Endothelial cell of umbilical vein (primary cell): Measurements from ENCODE around the gene TENT4A. TPM values are rescaled to one million over a fixed set of nuclear protein-coding genes. Genes with fewer than 3 reads are reported as not detected.

Experiments
- BruUV-seq: library from RNA; stranded (reverse); fragments of 400-500 nt; replicated peaks from 2 replicates; lab custom pipeline; 2021; lab: Mats Ljungman, UMichigan
- CTCF ChIA-PET: fragments of 300-600, 350-600 bp; sonication (Branson Sonifier 250); formaldehyde crosslinking; loops from one replicate; lab custom pipeline; 2021; ENCODE audit warnings: antibody characterized with exemption, inconsistent platforms; lab: Charles Lee
- POLR2A ChIA-PET: fragments of 300-600, 350-600 bp; sonication (Branson Sonifier 250); formaldehyde crosslinking; loops from one replicate; lab custom pipeline; 2021; ENCODE audit warnings: antibody characterized with exemption, inconsistent platforms; lab: Charles Lee
- DNase-seq: peaks from one replicate; pipeline ENCODE4 v3.0.0-alpha.2; 2011; ENCODE audit warnings: low read depth, low spot score
- FAIRE-seq: peaks from 2 replicates; lab custom pipeline; 2011; peaks lifted over from hg19 to GRCh38; lab: Jason Lieb, UNC
- H2AFZ ChIP-seq: 2 replicates; pipeline ENCODE4 v1.6.0; 2012; ENCODE audit warnings: low read depth, low read length, control low read depth, inconsistent platforms
- H3K27ac ChIP-seq: 2 replicates; pipeline ENCODE4 v1.5.1; 2011; ENCODE audit warnings: low read depth, mild to moderate bottlenecking, control low read depth, low read length, moderate library complexity; ENCODE audit not compliant: insufficient read depth
- H3K27me3 ChIP-seq, 2 experiments: 2 replicates each; pipeline versions ENCODE4 v1.6.0 to v1.6.1; 2011; ENCODE audit warnings: low read length in 2 of 2, mixed read lengths in 1 of 2; ENCODE audit not compliant: control insufficient read depth in 2 of 2, insufficient read depth in 2 of 2
- H3K36me3 ChIP-seq, 2 experiments: 2 replicates in 1 of 2; 3 replicates in 1 of 2; pipeline ENCODE4 v1.5.1; 2011; ENCODE audit warnings: low read length in 2 of 2, mild to moderate bottlenecking in 1 of 2, moderate library complexity in 1 of 2; ENCODE audit not compliant: control insufficient read depth in 2 of 2, insufficient read depth in 2 of 2; ENCODE audit errors: extremely low read depth in 1 of 2
- H3K4me1 ChIP-seq: 3 replicates; pipeline ENCODE4 v1.5.1; 2011; ENCODE audit warnings: mild to moderate bottlenecking, low read length; ENCODE audit not compliant: control insufficient read depth, insufficient read depth; ENCODE audit errors: extremely low read depth
- H3K4me2 ChIP-seq: 2 replicates; pipeline ENCODE4 v1.6.1; 2011; ENCODE audit warnings: low read length, control low read depth, mixed read lengths; ENCODE audit not compliant: insufficient read depth
- H3K4me3 ChIP-seq, 3 experiments: fragments of 200-600 bp in 1 of 3; sonication (generic), shearing (Covaris generic) in 1 of 3; replicated peaks in 1 of 3; 2 replicates each; pipeline ENCODE4 v1.5.1; 2011 to 2016; ENCODE audit warnings: control low read depth in 3 of 3, low read length in 3 of 3, mild to moderate bottlenecking in 2 of 3, inconsistent platforms in 1 of 3, low read depth in 1 of 3, moderate library complexity in 1 of 3; ENCODE audit not compliant: insufficient read depth in 1 of 3
- H3K79me2 ChIP-seq: 2 replicates; pipeline ENCODE4 v1.6.0; 2012; ENCODE audit warnings: low read length, inconsistent platforms; ENCODE audit not compliant: control insufficient read depth, insufficient read depth
- H3K9ac ChIP-seq: replicated peaks from 2 replicates; pipeline ENCODE3; 2011; ENCODE audit warnings: low read length, control low read depth; ENCODE audit not compliant: insufficient read depth; ENCODE audit errors: extremely low read depth
- H3K9me1 ChIP-seq: replicated peaks from 3 replicates; pipeline ENCODE4 v1.6.0; 2011; ENCODE audit warnings: mild to moderate bottlenecking, low read length; ENCODE audit not compliant: control insufficient read depth, insufficient read depth; ENCODE audit errors: extremely low read depth
- H3K9me3 ChIP-seq: replicated peaks from 2 replicates; pipeline ENCODE4 v1.5.1; 2012; ENCODE audit warnings: low read length, inconsistent platforms; ENCODE audit not compliant: control insufficient read depth, insufficient read depth
- H4K20me1 ChIP-seq: replicated peaks from 2 replicates; pipeline ENCODE3; 2011; ENCODE audit warnings: mild to moderate bottlenecking, low read length; ENCODE audit not compliant: control insufficient read depth, insufficient read depth; ENCODE audit errors: extremely low read depth
- CTCF ChIP-seq, 2 donors: IDR thresholded peaks; 1 replicate in 1 of 2; 2 replicates in 1 of 2; pipeline ENCODE4 v1.5.1; 2011; ENCODE audit warnings: low read length in 2 of 2, mild to moderate bottlenecking in 2 of 2, moderate library complexity in 2 of 2, control low read depth in 1 of 2, inconsistent platforms in 1 of 2, low read depth in 1 of 2; ENCODE audit not compliant: insufficient read depth in 1 of 2; ENCODE audit errors: extremely low read depth in 1 of 2
- EZH2 ChIP-seq: IDR thresholded peaks from 2 replicates; pipeline ENCODE4 v1.6.1; 2012; ENCODE audit warnings: borderline replicate concordance, low read depth, mild to moderate bottlenecking, moderate library complexity, low read length, inconsistent platforms; ENCODE audit not compliant: severe bottlenecking
- FOS ChIP-seq: IDR thresholded peaks from 2 replicates; pipeline ENCODE4 v1.6.1; 2011; ENCODE audit warnings: mild to moderate bottlenecking, low read length, moderate library complexity, borderline replicate concordance; ENCODE audit not compliant: insufficient read depth
- GATA2 ChIP-seq: IDR thresholded peaks from 2 replicates; pipeline ENCODE4 v1.7.0; 2011; ENCODE audit warnings: low read depth, mild to moderate bottlenecking, moderate library complexity, mixed read lengths, low read length; ENCODE audit not compliant: insufficient read length, insufficient read depth
- JUN ChIP-seq: IDR thresholded peaks from 2 replicates; pipeline ENCODE4 v1.6.1; 2011; ENCODE audit warnings: borderline replicate concordance, low read depth; ENCODE audit not compliant: insufficient read length, insufficient read depth
- MYC ChIP-seq: IDR thresholded peaks from one replicate; pipeline ENCODE4 v1.6.1; 2011; ENCODE audit warnings: mild to moderate bottlenecking, low read depth, low read length
- POLR2A ChIP-seq: IDR thresholded peaks from 2 replicates; pipeline ENCODE4 v1.6.1; 2012; ENCODE audit warnings: low read depth, mild to moderate bottlenecking, control low read depth, low read length
- POLR2AphosphoS5 ChIP-seq: IDR thresholded peaks from 2 replicates; pipeline ENCODE4 v1.6.1; 2012; ENCODE audit warnings: low read depth, mild to moderate bottlenecking, control low read depth, low read length, moderate library complexity; ENCODE audit not compliant: insufficient read depth
- dilution Hi-C: fragments of 300-500 bp; cut with MboI; formaldehyde crosslinking; loops from one replicate; pipeline ENCODE4 v1.15.0; 2019; ENCODE audit warnings: low sequenced_read_pairs; ENCODE audit not compliant: extremely low pct_ligation_motif_present
- intact Hi-C: fragments of 100-400 bp; cut with micrococcal nuclease; formaldehyde crosslinking; loops from one replicate; pipeline ENCODE4 v1.10.0; 2022
- polyA plus RNA-seq, 4 experiments: library from polyadenylated mRNA; depleted of rRNA in 3 of 4; stranded (reverse) in 3 of 4; unstranded in 1 of 4; fragments of >200 nt; gene quantifications; 2 replicates each; pipeline versions ENCODE4 v1.2.1 to v1.2.3, GENCODE V29; 2011 to 2012; ENCODE audit warnings: missing spikeins in 1 of 4
- total RNA-seq: library from RNA; stranded (reverse); gene quantifications from 2 replicates; pipeline ENCODE4 v1.2.3, GENCODE V29; 2021
- TF ChIP-seq, protein P1 (sequence below): IDR thresholded peaks from 2 replicates; pipeline ENCODE4 v1.6.1; 2011; ENCODE audit not compliant: insufficient read depth, insufficient read length

Gene TENT4A
- total and polyA plus RNA-seq, 2 donors (not counting 3 experiments of a cell fraction or from before 2014, with no cell fraction given), result 10.2 to 35.4 TPM

DNA sequence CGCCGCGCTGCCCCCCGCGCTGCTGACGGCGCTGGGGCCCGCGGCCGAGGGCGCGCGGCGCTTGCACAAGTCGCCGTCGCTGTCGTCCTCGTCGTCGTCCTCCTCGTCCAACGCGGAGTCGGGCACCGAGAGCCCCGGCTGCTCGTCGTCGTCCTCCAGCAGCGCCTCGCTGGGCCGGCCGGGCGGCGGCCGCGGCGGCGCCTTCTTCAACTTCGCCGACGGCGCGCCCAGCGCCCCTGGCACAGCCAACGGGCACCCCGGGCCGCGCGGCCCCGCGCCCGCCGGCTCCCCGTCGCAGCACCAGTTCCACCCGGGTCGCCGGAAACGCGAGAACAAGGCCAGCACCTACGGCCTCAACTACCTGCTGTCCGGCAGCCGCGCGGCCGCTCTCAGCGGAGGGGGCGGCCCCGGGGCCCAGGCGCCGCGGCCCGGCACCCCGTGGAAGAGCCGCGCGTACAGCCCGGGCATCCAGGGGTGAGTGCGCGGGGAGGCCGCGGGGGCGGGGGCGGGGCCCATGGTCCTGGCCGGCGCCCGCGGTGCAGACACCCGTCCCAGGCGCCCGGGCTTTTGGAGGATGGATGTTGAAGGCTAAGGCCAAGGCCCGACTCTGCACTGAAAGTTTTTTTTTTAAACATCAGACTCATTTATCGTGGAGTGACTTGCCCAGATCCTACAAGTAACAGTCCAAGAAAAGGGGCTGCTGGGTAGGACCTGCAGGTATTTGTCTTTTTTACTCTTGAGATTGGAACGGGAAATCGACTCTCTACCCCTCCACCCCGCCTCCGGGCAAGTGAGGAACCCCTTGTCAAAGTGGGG is 1.2 kb downstream of the TENT4A start:
- dilution Hi-C loops (no loop called here), intact Hi-C loops (no loop called here)

More for the DNA sequence above, 1.2 kb downstream of the TENT4A start:
- ChIA-PET CTCF (no interaction called here), POLR2A (no interaction called here)
- Histone ChIP-seq H3K36me3 (peaks cover 0 to 2% of the 10 kb centered on the region in 2 experiments), H3K4me3 (peak overlapping the region; percentile 74 to 82 (median 81)), H3K27ac (peak overlapping the region; percentile 17), H3K79me2 (peaks cover 54% of the 10 kb centered on the region), H3K4me2 (peak overlapping the region; percentile 89), H3K27me3 (no peaks in the 10 kb centered on the region), H2AFZ (peak overlapping the region; percentile 15), H3K9ac (peak overlapping the region; percentile 32), H3K4me1 (peaks cover 25% of the 10 kb centered on the region), H3K9me3 (no peaks in the 10 kb centered on the region), H3K9me1 (no peaks in the 10 kb centered on the region), H4K20me1 (peaks cover 5% of the 10 kb centered on the region)
- DNase-seq (peak; percentile 12), FAIRE-seq (no peak)
- no TSS peak for BruUV-seq
- TF ChIP-seq POLR2A (no peak), EZH2 (no peak), MYC (no peak), GATA2 (no peak), CTCF (IDR thresholded peaks at IDR 0.05; ENCODE audit: extremely low read depth in 1 of 2, insufficient read depth in 1 of 2, low read depth in 1 of 2, low read length in 2 of 2) (no peak), POLR2AphosphoS5 (no peak), JUN (no peak), FOS (no peak)
- TF ChIP-seq, protein P1, sequence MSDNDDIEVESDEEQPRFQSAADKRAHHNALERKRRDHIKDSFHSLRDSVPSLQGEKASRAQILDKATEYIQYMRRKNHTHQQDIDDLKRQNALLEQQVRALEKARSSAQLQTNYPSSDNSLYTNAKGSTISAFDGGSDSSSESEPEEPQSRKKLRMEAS, result no peak
